ENCODE results near the gene KRT4. TPM values are rescaled to one million over a fixed set of nuclear protein-coding genes. Genes with fewer than 3 reads are reported as not detected.

Gene KRT4
- total RNA-seq (under 1 TPM in 2 of 9 donors, not detected in 7; 0.06 to 0.18 TPM), polyA plus RNA-seq (1 to 10 TPM in 2 of 3 donors, not detected in 1; 1.0 to 6.2 TPM)
- long read RNA-seq, donor 1 = 0 reads
- long read RNA-seq, donor 2 = 0 reads
- long read RNA-seq, donor 3 = 0 reads
- long read RNA-seq, donor 4 = 0 reads
- long read RNA-seq, donor 5 = 0 reads
- long read RNA-seq, donor 6 = 0 reads
- long read RNA-seq, donor 7 = 0 reads
- long read RNA-seq, donor 8 = 0 reads
- long read RNA-seq, donor 9 = 0 reads
- long read RNA-seq, donor 10 = 0 reads

DNA sequence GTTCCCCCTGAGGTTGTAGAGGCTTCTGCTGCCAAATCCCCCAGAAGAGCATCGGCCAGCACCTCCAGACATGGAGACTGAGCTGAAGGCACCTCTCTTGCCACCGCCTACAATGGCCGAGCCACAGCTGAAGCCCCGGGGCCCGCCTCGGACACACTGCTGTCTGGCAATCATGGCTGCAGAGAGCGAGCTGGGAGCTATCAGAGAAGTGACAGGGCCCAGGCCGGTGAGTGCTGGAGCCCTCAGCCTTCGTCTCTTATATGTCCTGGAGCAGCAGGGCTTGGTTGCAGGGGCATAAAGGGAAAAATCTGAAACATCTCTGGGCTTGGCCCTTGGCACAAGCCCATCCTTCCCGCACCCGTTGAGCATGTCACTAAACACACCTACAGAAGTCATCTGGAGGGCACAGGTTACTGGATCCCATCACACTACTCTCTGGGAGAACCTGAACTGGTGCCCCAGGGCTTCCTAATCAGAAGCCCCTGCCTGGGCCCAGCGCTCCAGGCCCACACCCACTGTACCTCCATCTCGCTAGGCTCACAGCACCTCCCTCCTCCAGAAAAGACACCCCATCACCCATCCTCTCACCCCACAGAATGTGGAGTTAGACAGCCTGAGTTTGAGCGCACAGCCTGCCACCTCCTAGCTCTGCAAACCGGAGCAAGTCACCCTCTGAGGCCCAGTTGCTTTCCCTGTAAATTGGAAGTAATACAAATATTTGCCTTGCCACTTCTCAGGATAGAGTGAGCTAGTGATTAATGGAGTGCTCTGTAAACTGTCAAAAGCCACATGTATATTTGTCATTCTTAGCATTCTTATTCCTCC, at the start of gene KRT4:
Gene KRT4 (minus strand): TSS at position 232 of the 825 bp plus-strand sequence. CDS start 58 bp downstream, at position 174.
- WGBS, 4 donors = 82 to 96% (median 87%) methylated on average over 4 to 15 of the region's 15 CpGs

DNA sequence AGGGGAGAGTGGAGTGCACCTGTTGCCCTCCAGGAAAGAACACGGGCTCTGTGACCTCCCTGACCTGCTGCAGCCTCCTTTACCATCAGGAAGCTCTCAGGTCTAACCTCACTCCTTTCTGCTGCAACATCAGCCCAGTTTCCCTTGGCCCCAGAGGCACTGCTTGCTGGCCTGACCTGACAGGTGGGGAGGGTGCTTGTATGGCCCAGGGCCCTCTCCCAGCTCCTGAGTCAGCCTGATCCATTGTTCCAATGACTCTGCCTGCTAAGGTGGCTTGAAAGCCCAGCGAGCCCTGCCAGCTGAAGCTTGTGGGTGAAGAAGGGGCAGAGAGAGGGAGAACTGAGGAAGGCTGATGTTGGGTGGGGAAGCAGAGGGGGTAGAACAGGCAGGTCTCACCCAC, 48.1 kb upstream of the KRT4 start:
- H3K4me3 ChIP-seq = no peak overlapping the region
- 56 to 92% (median 75%) methylated on average over 1 to 2 of the region's 2 CpGs for WGBS, 4 donors
- intact Hi-C loops (cut with DNase I) = no loop called here
- H3K4me1 ChIP-seq (replicated peaks in 1 of 2) = no peaks in the 10 kb centered on the region
- TF ChIP-seq, protein P1, sequence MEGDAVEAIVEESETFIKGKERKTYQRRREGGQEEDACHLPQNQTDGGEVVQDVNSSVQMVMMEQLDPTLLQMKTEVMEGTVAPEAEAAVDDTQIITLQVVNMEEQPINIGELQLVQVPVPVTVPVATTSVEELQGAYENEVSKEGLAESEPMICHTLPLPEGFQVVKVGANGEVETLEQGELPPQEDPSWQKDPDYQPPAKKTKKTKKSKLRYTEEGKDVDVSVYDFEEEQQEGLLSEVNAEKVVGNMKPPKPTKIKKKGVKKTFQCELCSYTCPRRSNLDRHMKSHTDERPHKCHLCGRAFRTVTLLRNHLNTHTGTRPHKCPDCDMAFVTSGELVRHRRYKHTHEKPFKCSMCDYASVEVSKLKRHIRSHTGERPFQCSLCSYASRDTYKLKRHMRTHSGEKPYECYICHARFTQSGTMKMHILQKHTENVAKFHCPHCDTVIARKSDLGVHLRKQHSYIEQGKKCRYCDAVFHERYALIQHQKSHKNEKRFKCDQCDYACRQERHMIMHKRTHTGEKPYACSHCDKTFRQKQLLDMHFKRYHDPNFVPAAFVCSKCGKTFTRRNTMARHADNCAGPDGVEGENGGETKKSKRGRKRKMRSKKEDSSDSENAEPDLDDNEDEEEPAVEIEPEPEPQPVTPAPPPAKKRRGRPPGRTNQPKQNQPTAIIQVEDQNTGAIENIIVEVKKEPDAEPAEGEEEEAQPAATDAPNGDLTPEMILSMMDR (IDR thresholded peaks at IDR 0.05) = no peak
- TF ChIP-seq POLR2A (IDR thresholded peaks at IDR 0.05) = no peak
- peaks cover 4% of the 10 kb centered on the region for H3K27me3 ChIP-seq
- DNase-seq = no peak
- no peak overlapping the region for H3K27ac ChIP-seq
- no peaks in the 10 kb centered on the region for H3K9me3 ChIP-seq (replicated peaks in 1 of 3)
- H3K36me3 ChIP-seq (replicated peaks in 1 of 2) = no peaks in the 10 kb centered on the region

More for the DNA sequence above, at the start of gene KRT4:
- DNase-seq = no peak
- Histone ChIP-seq H3K9me3 (replicated peaks in 1 of 3) (no peaks in the 10 kb centered on the region), H3K4me1 (replicated peaks in 1 of 2) (no peaks in the 10 kb centered on the region), H3K36me3 (replicated peaks in 1 of 2) (no peaks in the 10 kb centered on the region), H3K27ac (no peak within 1 kb of the TSS), H3K27me3 (peaks cover 2% of the 10 kb centered on the region), H3K4me3 (no peak within 1 kb of the TSS)
- no peak for TF ChIP-seq POLR2A (IDR thresholded peaks at IDR 0.05)
- TF ChIP-seq, protein P1 (IDR thresholded peaks at IDR 0.05) = no peak
- intact Hi-C loops (cut with DNase I) = no loop called here

DNA sequence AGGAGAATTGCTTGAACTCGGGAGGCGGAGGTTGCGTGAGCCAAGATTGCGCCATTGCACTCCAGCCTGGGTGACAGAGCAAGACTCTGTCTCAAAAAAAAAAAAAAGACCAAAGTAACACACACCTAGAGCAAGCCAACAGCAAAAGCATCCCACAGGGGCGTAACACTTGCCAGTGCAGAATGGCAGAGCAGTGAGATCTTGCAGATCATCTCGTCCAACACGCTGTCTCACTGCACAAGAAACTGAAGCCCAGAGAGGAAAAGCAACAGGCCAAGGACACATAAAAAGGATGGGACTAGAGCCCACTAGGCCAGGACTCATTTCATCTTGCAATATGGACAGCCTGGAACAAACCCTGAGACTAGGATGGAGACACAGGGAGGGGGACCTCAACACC, 47.6 kb upstream of the KRT4 start:
- H3K27me3 ChIP-seq = peaks cover 4% of the 10 kb centered on the region
- TF ChIP-seq, protein P1 (IDR thresholded peaks at IDR 0.05) = no peak
- no peak for TF ChIP-seq POLR2A (IDR thresholded peaks at IDR 0.05)
- 86 to 92% (median 91%) methylated on average over 7 of the region's 7 CpGs for WGBS, 4 donors
- H3K4me3 ChIP-seq = no peak overlapping the region
- no peaks in the 10 kb centered on the region for H3K4me1 ChIP-seq (replicated peaks in 1 of 2)
- H3K9me3 ChIP-seq (replicated peaks in 1 of 3) = no peaks in the 10 kb centered on the region
- H3K36me3 ChIP-seq (replicated peaks in 1 of 2) = no peaks in the 10 kb centered on the region
- no peak overlapping the region for H3K27ac ChIP-seq
- no peak for DNase-seq
- intact Hi-C loops (cut with DNase I) = no loop called here

DNA sequence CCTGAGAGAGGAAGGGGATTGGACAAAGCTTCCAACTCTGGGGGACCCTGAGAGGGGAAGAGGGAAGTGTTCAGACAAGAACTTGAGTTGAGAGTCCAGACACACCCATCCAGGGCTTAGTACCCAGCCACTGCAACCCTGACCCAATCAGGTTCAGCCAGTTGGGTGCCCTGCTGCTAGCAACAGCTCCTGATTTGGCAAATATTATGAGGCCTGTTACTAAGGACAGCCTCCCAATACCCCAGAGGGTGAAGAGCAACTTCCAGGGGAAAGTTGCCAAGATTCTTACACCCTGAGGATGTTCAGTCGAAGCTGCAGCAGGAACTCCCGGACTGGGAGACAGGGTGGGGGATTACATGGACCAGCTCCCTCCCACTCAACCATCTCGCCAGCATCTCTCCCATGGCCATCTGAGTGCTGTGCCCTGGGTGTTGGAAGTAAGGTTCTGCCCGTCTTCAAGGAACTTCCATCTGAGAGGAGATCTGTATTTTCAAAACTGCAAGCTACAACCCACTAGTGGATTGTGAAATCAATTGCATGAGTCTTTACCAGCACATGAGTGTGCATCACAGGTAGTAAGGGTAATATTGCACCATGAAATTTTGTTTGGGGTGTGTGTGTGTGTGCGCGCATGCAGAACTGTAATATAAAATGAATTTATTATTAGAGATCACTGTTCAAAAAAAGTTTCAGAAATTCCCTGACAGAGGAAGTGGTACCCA, 46.3 kb upstream of the KRT4 start:
- H3K9me3 ChIP-seq (replicated peaks in 1 of 3) = no peaks in the 10 kb centered on the region
- TF ChIP-seq, protein P1 (IDR thresholded peaks at IDR 0.05) = no peak
- no peak for TF ChIP-seq POLR2A (IDR thresholded peaks at IDR 0.05)
- intact Hi-C loops (cut with DNase I) = no loop called here
- H3K36me3 ChIP-seq (replicated peaks in 1 of 2) = no peaks in the 10 kb centered on the region
- H3K27ac ChIP-seq = no peak overlapping the region
- peaks cover 4% of the 10 kb centered on the region for H3K27me3 ChIP-seq
- H3K4me3 ChIP-seq = no peak overlapping the region
- no peak for DNase-seq
- 70 to 87% (median 81%) methylated on average over 3 to 6 of the region's 6 CpGs for WGBS, 4 donors
- H3K4me1 ChIP-seq (replicated peaks in 1 of 2) = no peaks in the 10 kb centered on the region

Measured in adrenal gland (tissue), 19 donors.